Lung (tissue), 12 donors: Measurements from ENCODE around the gene GRM4. TPM values are rescaled to one million over a fixed set of nuclear protein-coding genes. Genes with fewer than 3 reads are reported as not detected.

Experiments
- ATAC-seq: fragments of 200-7000 bp; cut with Tn5 transposase; one replicate; pipeline ENCODE4 v1.9.1; 2020; ENCODE audit warnings: moderate number of reproducible peaks; ENCODE audit not compliant: insufficient read depth, low FRiP score
- DNase-seq, 3 donors: peaks; one replicate each; pipeline ENCODE4 v3.0.0-alpha.2; 2013 to 2017
- H3K27ac ChIP-seq, 2 donors: one replicate each; pipeline ENCODE4 v1.5.1; 2013; ENCODE audit warnings: mild to moderate bottlenecking in 2 of 2, moderate library complexity in 2 of 2, control low read depth in 1 of 2, inconsistent platforms in 1 of 2, low read depth in 1 of 2, low read length in 1 of 2
- H3K27me3 ChIP-seq, 3 donors: one replicate each; pipeline ENCODE4 v1.5.1; 2013; ENCODE audit warnings: low read length in 2 of 3; ENCODE audit not compliant: control insufficient read depth in 3 of 3, insufficient read depth in 3 of 3
- H3K36me3 ChIP-seq, 4 donors: one replicate each; pipeline ENCODE4 v1.5.1; 2013; ENCODE audit warnings: low read length in 4 of 4, mild to moderate bottlenecking in 1 of 4, moderate library complexity in 1 of 4; ENCODE audit not compliant: control insufficient read depth in 4 of 4, insufficient read depth in 4 of 4
- H3K4me1 ChIP-seq, 5 donors: one replicate each; pipeline ENCODE4 v1.5.1; 2013; ENCODE audit warnings: low read length in 5 of 5, mild to moderate bottlenecking in 2 of 5, moderate library complexity in 1 of 5; ENCODE audit not compliant: control insufficient read depth in 5 of 5, insufficient read depth in 5 of 5
- H3K4me3 ChIP-seq: one replicate; pipeline ENCODE4 v1.5.1; 2013; ENCODE audit warnings: mild to moderate bottlenecking, control low read depth, moderate library complexity
- H3K9ac ChIP-seq, 2 donors: one replicate each; pipeline ENCODE4 v1.5.1; 2013; ENCODE audit warnings: low read length in 2 of 2, control low read depth in 1 of 2; ENCODE audit not compliant: insufficient read depth in 1 of 2
- H3K9me3 ChIP-seq, 4 donors: one replicate each; pipeline ENCODE4 v1.5.1; 2013; ENCODE audit warnings: low read length in 3 of 4, mild to moderate bottlenecking in 1 of 4, moderate library complexity in 1 of 4; ENCODE audit not compliant: control insufficient read depth in 4 of 4, insufficient read depth in 3 of 4
- WGBS, 2 donors: extraction: QIAGEN DNeasy Blood & Tissue Kit; methylation state at CpG; one replicate each; pipeline ENCODE4 v1.1.7; 2013; 5-methylcytosine and 5-hydroxymethylcytosine counted together
- polyA plus RNA-seq, 2 donors: library from polyadenylated mRNA; stranded (reverse); fragments of 200-250 nt; gene quantifications; one replicate each; pipeline ENCODE4 v1.2.1, GENCODE V29; 2013
- total RNA-seq, 2 donors: library from RNA; depleted of rRNA in 1 of 2; stranded (reverse); fragments of >200 nt in 1 of 2; gene quantifications; one replicate each; pipeline ENCODE4 v1.2.1, GENCODE V29; 2014 to 2021
- TF ChIP-seq, protein P1 (sequence below): IDR thresholded peaks from 2 replicates; pipeline ENCODE4 v1.5.1; 2012; ENCODE audit warnings: mild to moderate bottlenecking; ENCODE audit errors: control extremely low read depth, extremely low read depth
- donor health status: control.
- donor health status: control.
- donor health status: Bipolar disorder and iron deficiency.
- donor health status: healthy.
- donor health status: DM: yes; HTN: yes; CAD: no.

The GRM4 gene
- total and polyA plus RNA-seq, 4 donors = 0.02 to 0.34 (median 0.09) TPM

- DNase-seq (no peak), ATAC-seq (no peak)
- no peak overlapping the region for H3K4me3 ChIP-seq
- no peak overlapping the region for H3K9ac ChIP-seq
- no peaks in the 10 kb centered on the region for H3K4me1 ChIP-seq
- H3K27ac ChIP-seq = no peak overlapping the region
- TF ChIP-seq, protein P1, sequence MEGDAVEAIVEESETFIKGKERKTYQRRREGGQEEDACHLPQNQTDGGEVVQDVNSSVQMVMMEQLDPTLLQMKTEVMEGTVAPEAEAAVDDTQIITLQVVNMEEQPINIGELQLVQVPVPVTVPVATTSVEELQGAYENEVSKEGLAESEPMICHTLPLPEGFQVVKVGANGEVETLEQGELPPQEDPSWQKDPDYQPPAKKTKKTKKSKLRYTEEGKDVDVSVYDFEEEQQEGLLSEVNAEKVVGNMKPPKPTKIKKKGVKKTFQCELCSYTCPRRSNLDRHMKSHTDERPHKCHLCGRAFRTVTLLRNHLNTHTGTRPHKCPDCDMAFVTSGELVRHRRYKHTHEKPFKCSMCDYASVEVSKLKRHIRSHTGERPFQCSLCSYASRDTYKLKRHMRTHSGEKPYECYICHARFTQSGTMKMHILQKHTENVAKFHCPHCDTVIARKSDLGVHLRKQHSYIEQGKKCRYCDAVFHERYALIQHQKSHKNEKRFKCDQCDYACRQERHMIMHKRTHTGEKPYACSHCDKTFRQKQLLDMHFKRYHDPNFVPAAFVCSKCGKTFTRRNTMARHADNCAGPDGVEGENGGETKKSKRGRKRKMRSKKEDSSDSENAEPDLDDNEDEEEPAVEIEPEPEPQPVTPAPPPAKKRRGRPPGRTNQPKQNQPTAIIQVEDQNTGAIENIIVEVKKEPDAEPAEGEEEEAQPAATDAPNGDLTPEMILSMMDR = no peak
- WGBS, 2 donors = 90 to 92% methylated on average over 5 of the region's 5 CpGs
- H3K27me3 ChIP-seq = peaks cover 0 to 3% (median 0%) of the 10 kb centered on the region in 3 donors
- H3K9me3 ChIP-seq = no peaks in the 10 kb centered on the region
- H3K36me3 ChIP-seq = no peaks in the 10 kb centered on the region
Observed at GRCh38 chr6:34050691-34051090, 95.2 kb downstream of the GRM4 start.

DNA sequence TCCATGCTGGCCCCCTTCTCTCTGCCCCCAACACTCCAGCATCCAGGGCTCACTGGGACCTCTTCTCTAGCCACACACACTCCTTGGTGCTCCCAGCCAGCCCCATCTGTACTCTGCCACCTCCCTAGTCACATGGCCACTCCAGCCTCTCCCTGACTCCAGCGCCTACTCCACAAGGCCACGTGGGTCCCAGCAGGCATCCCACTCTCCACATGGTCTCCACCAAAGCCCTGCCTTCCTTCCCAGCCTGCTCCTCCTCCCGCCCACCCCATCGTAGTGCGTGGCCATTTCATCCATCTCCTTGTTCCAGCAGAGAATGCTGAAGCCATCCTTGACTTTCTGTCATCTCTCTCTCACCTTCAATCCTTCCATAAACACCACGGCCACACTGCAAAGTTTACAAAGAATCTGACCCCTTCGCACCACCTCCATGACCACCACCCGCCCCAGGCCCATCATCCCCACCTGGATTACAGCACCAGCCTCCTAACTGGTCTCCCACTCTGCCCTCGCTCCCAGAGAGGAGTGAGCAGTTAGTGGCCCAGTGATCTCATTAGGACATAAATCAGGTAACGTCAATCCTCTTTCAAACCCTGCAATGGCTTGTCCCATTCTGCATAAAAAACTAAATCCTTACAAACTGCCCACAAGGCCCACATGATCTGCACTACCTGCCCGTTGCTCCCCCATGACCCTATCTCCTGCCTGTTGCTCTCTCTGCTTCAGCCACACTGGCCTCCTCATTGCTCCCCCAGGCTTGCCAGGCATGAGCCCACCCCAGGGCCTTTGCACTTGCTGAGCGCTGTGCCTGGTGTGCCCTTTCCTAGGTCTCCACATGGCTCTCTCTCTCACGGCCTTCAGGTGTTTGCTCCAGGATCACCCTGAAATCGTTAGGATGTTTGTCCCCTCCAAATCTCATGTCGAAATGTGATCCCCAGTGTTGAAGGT lies 96.2 kb downstream of the GRM4 start:
- WGBS, 2 donors = 77 to 78% methylated on average over 15 of the region's 15 CpGs
- Histone ChIP-seq H3K9ac (no peak overlapping the region), H3K9me3 (no peaks in the 10 kb centered on the region), H3K27me3 (peaks cover 0 to 3% (median 0%) of the 10 kb centered on the region in 3 donors), H3K36me3 (no peaks in the 10 kb centered on the region), H3K4me1 (no peaks in the 10 kb centered on the region), H3K4me3 (no peak overlapping the region), H3K27ac (no peak overlapping the region)
- DNase-seq (no peak), ATAC-seq (no peak)
- TF ChIP-seq, protein P1 = no peak

GRCh38 chr6:34047913-34048867 lies 97.7 kb downstream of the GRM4 start:
- ATAC-seq (no peak), DNase-seq (no peak)
- Histone ChIP-seq H3K9me3 (no peaks in the 10 kb centered on the region), H3K36me3 (no peaks in the 10 kb centered on the region), H3K27me3 (peaks cover 0 to 8% (median 0%) of the 10 kb centered on the region in 3 donors), H3K9ac (no peak overlapping the region), H3K4me1 (no peaks in the 10 kb centered on the region), H3K4me3 (no peak overlapping the region), H3K27ac (no peak overlapping the region)
- TF ChIP-seq, protein P1 = no peak
- 62 to 65% methylated on average over 15 of the region's 15 CpGs for WGBS, 2 donors
